ACHN (cell line): ENCODE results near the gene SLC28A1.

Source experiments
- DNase-seq: peaks from one replicate; pipeline ENCODE4 v3.0.0-alpha.2; 2015
- in situ Hi-C: cut with HindIII; loops from 2 replicates; pipeline ENCODE4 v1.10.0; 2017; ENCODE audit warnings: low sequenced_read_pairs, low pct_ligation_motif_present, low pct_unique_long_range_greater_than_20kb

SLC28A1 gene

GRCh38 chr15:84903751-84904150, 19.3 kb downstream of the SLC28A1 start:
- no peak for DNase-seq
- in situ Hi-C loops, result no loop called here

- DNase-seq, result no peak
- in situ Hi-C loops, result no loop called here
These were observed 20.0 kb downstream of the SLC28A1 start for GRCh38 chr15:84904419-84904818.

- no peak for DNase-seq
- in situ Hi-C loops, result no loop called here
These were observed 20.8 kb downstream of the SLC28A1 start for GRCh38 chr15:84905016-84905916.

- no peak for DNase-seq
- in situ Hi-C loops, result no loop called here
These were observed 23.3 kb downstream of the SLC28A1 start for GRCh38 chr15:84907731-84908130.

GRCh38 chr15:84908564-84908963, 24.1 kb downstream of the SLC28A1 start:
- in situ Hi-C loops, result no loop called here
- no peak for DNase-seq

- in situ Hi-C loops, result no loop called here
- no peak for DNase-seq
These were observed 24.6 kb downstream of the SLC28A1 start for GRCh38 chr15:84909029-84909428.

- no peak for DNase-seq
- in situ Hi-C loops, result no loop called here
These were observed 25.3 kb downstream of the SLC28A1 start for GRCh38 chr15:84909782-84910181.

- in situ Hi-C loops, result no loop called here
- no peak for DNase-seq
These were observed 26.6 kb downstream of the SLC28A1 start for GRCh38 chr15:84910928-84911623.

- DNase-seq, result peak; percentile 79
- in situ Hi-C loops, result no loop called here
These were observed 27.6 kb downstream of the SLC28A1 start for GRCh38 chr15:84911879-84912660.

GRCh38 chr15:84913360-84913723, 28.9 kb downstream of the SLC28A1 start:
- no peak for DNase-seq
- in situ Hi-C loops, result no loop called here

GRCh38 chr15:84914351-84914750, 29.9 kb downstream of the SLC28A1 start:
- DNase-seq, result no peak
- in situ Hi-C loops, result no loop called here

- in situ Hi-C loops, result no loop called here
These were observed 30.6 kb downstream of the SLC28A1 start for GRCh38 chr15:84914909-84915605.

GRCh38 chr15:84915606-84915958, 31.1 kb downstream of the SLC28A1 start:
- in situ Hi-C loops, result no loop called here
- no peak for DNase-seq

More at GRCh38 chr15:84914909-84915605, 30.6 kb downstream of the SLC28A1 start:
- peak; percentile 47 for DNase-seq

- DNase-seq, result no peak
- in situ Hi-C loops, result no loop called here
These were observed 33.0 kb downstream of the SLC28A1 start for GRCh38 chr15:84917452-84917851.

GRCh38 chr15:84919106-84919667, 34.7 kb downstream of the SLC28A1 start:
- DNase-seq, result no peak
- in situ Hi-C loops, result no loop called here

- no peak for DNase-seq
These were observed 36.7 kb downstream of the SLC28A1 start for GRCh38 chr15:84921121-84921520.

GRCh38 chr15:84922530-84922929, 38.1 kb downstream of the SLC28A1 start:
- no peak for DNase-seq
- in situ Hi-C loops, result no loop called here

More at GRCh38 chr15:84921121-84921520, 36.7 kb downstream of the SLC28A1 start:
- in situ Hi-C loops, result no loop called here

- no peak for DNase-seq
- in situ Hi-C loops, result no loop called here
These were observed 39.7 kb downstream of the SLC28A1 start for GRCh38 chr15:84924077-84924731.
